ENCODE measurements around the gene TEX51. TPM values are rescaled to one million over a fixed set of nuclear protein-coding genes. Genes with fewer than 3 reads are reported as not detected.

The TEX51 gene
- total RNA-seq, 6 donors from 2014 or later = not detected

DNA sequence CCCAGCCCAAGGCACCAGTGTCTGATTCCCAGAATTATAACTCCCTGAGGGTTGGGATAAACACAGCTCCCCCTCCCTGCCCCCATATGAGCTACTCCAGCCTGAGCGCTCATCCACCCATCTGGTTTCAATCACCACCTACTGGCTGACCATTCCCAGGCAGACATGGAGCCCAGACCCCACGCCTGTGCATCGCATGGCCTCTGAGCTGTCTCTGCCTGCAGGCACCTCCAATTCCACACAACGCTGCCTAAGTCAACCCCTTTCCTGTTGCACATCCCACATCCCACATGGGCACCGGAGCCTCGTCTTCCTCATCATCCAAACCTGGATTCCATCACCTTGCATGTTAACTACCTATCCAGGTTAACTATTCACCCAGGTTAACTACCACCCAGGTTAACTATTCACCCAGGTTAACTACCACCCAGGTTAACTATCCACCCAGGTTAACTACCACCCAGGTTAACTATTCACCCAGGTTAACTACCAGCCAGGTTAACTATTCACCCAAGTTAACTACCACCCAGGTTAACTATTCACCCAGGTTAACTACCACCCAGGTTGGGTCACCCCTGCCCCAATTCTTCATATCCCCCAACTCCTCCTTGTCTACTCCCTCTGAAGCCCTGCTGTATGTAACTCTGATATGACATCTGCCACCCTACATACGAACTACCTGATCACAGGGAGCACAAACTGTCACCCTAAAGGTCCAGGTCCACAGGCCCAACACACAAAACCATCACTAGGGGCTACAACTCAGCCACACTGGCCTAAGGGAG is 47.8 kb downstream of the TEX51 start:
- DNase-seq = peak in 1 of 2 donors; percentile 12
- ATAC-seq (ENCODE audit: low FRiP score in 2 of 2) = no peak

DNA sequence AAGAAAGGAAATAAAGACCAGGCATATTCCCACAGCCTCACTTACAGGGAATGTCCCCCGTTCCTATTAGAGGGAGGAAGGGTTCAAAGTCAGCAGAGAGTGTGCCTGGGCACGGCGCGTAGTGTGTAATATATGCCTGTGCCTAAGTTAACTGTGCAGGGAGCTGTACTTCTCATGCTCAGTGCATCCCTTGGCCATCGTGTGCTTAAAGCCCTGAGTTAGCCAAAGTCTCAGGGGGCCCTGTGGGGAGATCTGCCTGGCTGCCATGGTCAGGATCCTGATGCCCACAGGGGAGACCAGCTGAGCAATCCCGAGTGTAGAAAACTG is 48.4 kb downstream of the TEX51 start:
- 82 to 84% methylated on average over 6 of the region's 6 CpGs for WGBS, 2 donors
- Histone ChIP-seq H3K4me1 (no peaks in the 10 kb centered on the region), H3K4me3 (no peak overlapping the region), H3K27me3 (no peaks in the 10 kb centered on the region), H3K27ac (no peak overlapping the region), H3K36me3 (no peaks in the 10 kb centered on the region), H3K9me3 (no peaks in the 10 kb centered on the region)
- TF ChIP-seq POLR2AphosphoS5 (IDR thresholded peaks at IDR 0.05) (no peak), POLR2A (IDR thresholded peaks at IDR 0.05) (no peak), EP300 (IDR thresholded peaks at IDR 0.05) (no peak)
- TF ChIP-seq, protein P1, sequence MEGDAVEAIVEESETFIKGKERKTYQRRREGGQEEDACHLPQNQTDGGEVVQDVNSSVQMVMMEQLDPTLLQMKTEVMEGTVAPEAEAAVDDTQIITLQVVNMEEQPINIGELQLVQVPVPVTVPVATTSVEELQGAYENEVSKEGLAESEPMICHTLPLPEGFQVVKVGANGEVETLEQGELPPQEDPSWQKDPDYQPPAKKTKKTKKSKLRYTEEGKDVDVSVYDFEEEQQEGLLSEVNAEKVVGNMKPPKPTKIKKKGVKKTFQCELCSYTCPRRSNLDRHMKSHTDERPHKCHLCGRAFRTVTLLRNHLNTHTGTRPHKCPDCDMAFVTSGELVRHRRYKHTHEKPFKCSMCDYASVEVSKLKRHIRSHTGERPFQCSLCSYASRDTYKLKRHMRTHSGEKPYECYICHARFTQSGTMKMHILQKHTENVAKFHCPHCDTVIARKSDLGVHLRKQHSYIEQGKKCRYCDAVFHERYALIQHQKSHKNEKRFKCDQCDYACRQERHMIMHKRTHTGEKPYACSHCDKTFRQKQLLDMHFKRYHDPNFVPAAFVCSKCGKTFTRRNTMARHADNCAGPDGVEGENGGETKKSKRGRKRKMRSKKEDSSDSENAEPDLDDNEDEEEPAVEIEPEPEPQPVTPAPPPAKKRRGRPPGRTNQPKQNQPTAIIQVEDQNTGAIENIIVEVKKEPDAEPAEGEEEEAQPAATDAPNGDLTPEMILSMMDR (IDR thresholded peaks at IDR 0.05) = no peak
- DNase-seq = no peak
- no peak for ATAC-seq (ENCODE audit: low FRiP score in 2 of 2)

More for the DNA sequence above, 47.8 kb downstream of the TEX51 start:
- Histone ChIP-seq H3K27me3 (no peaks in the 10 kb centered on the region), H3K27ac (no peak overlapping the region), H3K4me3 (no peak overlapping the region), H3K36me3 (no peaks in the 10 kb centered on the region), H3K9me3 (no peaks in the 10 kb centered on the region), H3K4me1 (no peaks in the 10 kb centered on the region)
- WGBS, 2 donors = 80 to 89% methylated on average over 7 of the region's 7 CpGs
- TF ChIP-seq POLR2A (IDR thresholded peaks at IDR 0.05) (no peak), EP300 (IDR thresholded peaks at IDR 0.05) (no peak), POLR2AphosphoS5 (IDR thresholded peaks at IDR 0.05) (no peak)
- TF ChIP-seq, protein P1 (IDR thresholded peaks at IDR 0.05) = no peak

DNA sequence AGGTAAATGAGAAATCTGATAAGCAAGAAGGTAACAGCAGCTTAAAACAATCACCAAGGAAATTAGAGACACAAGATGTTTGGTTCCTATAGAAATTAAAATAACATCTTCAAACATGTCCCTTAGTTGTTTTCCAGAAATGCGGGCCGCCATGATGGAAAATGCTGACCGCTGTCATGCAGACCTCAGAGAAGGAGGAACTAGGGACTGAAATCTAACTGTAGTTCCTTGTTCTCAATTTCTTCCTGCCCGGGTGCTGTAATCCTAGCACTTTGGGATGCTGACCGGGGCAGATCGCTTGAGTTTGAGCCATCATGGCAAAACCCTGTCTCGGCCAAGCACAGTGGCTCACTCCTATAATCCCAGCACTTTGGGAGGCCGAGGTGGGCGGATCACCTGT is 51.1 kb downstream of the TEX51 start:
- Histone ChIP-seq H3K27me3 (no peaks in the 10 kb centered on the region), H3K9me3 (no peaks in the 10 kb centered on the region), H3K4me3 (no peak overlapping the region), H3K27ac (no peak overlapping the region), H3K4me1 (no peaks in the 10 kb centered on the region), H3K36me3 (no peaks in the 10 kb centered on the region)
- 81 to 96% methylated on average over 9 of the region's 9 CpGs for WGBS, 2 donors
- DNase-seq = no peak
- ATAC-seq (ENCODE audit: low FRiP score in 2 of 2) = peak in 1 of 2 donors; percentile 61
- TF ChIP-seq, protein P1 (IDR thresholded peaks at IDR 0.05) = no peak
- TF ChIP-seq POLR2A (IDR thresholded peaks at IDR 0.05) (no peak), EP300 (IDR thresholded peaks at IDR 0.05) (no peak), POLR2AphosphoS5 (IDR thresholded peaks at IDR 0.05) (no peak)

DNA sequence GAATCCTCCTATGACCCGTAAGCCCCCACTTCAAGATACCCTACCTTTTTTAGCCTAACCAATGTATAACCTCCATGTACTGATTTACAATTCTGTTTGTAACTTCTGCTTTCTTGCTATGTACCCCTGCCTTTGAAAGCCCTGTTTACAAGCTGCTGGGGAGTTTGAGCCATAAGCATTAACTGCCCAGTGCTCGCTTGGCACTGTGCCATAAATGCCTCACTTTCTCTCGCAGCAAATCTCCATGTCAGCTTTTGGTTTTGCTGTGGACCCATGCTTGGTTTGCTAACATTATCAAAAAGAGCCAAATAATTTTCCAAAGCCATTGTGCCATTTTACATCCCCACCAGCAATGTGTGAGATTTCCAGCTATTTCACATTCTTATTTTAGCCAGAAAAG is 51.8 kb downstream of the TEX51 start:
- Histone ChIP-seq H3K27ac (no peak overlapping the region), H3K9me3 (no peaks in the 10 kb centered on the region), H3K4me1 (no peaks in the 10 kb centered on the region), H3K4me3 (no peak overlapping the region), H3K27me3 (no peaks in the 10 kb centered on the region), H3K36me3 (no peaks in the 10 kb centered on the region)
- DNase-seq (no peak), ATAC-seq (ENCODE audit: low FRiP score in 2 of 2) (no peak)
- TF ChIP-seq POLR2AphosphoS5 (IDR thresholded peaks at IDR 0.05) (no peak), EP300 (IDR thresholded peaks at IDR 0.05) (no peak), POLR2A (IDR thresholded peaks at IDR 0.05) (no peak)
- TF ChIP-seq, protein P1 (IDR thresholded peaks at IDR 0.05) = no peak
- WGBS, 2 donors = 70 to 72% methylated on average over 3 of the region's 3 CpGs

Other genes starting within 250 kb of the TEX51 start
- gene GYPC, start 242.7 kb upstream of the TEX51 start, total RNA-seq = 100 to 1,000 TPM in 2 of 6 donors, 10 to 100 TPM in 4; 61.0 to 107 (median 77.5) TPM
- gene BIN1, start 208.3 kb downstream of the TEX51 start, total RNA-seq = 10 to 100 TPM; 32.3 to 57.0 (median 42.9) TPM

Data from upper lobe of left lung (tissue), 6 donors.